ENCODE results near the gene RASL10A. TPM values are rescaled to one million over a fixed set of nuclear protein-coding genes. Genes with fewer than 3 reads are reported as not detected.

RASL10A gene
- total RNA-seq, 1 donor from 2014 or later = 0.33 TPM

DNA sequence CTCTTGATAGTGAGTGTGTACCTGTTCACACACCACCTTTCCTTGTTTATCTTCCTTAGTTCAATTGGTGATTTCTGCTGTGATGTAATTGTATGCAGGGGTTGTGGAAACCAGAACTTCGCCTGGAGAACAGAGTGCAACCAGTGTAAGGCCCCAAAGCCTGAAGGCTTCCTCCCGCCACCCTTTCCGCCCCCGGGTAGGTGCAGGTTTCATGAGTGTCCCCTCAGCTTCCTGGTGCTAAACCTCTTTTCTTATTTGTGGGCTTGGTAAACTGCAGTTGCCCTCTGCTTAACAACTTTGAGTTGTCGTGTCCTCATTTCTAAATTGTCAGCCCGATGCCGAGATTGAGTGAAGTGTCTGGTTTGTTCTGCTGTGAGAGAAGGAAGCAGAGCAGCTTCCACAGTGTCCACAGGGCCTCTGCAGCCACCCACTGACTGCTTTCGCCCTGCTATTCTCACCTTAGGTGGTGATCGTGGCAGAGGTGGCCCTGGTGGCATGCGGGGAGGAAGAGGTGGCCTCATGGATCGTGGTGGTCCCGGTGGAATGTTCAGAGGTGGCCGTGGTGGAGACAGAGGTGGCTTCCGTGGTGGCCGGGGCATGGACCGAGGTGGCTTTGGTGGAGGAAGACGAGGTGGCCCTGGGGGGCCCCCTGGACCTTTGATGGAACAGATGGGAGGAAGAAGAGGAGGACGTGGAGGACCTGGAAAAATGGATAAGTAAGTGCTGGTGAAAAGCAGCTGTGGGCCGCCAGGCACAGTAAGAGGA is 16.2 kb downstream of the RASL10A start:
- peaks cover 4% of the 10 kb centered on the region for H3K36me3 ChIP-seq (ENCODE audit: control insufficient read depth, insufficient read depth, low read length)
- no peak for DNase-seq (ENCODE audit: low read depth)

DNA sequence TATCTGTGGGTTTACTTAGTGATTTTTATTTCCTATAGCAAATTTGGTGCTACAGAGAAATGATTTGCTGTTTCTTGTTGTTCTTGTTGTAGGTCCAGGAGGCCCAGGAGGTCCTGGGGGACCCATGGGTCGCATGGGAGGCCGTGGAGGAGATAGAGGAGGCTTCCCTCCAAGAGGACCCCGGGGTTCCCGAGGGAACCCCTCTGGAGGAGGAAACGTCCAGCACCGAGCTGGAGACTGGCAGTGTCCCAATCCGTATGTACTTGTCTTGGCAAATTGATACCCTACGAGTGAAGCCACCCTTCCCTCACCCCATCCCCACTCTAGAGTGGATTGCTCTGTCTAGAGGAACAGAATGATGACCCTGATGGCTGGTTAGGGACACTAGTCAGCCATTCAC is 16.9 kb downstream of the RASL10A start:
- no peak for DNase-seq (ENCODE audit: low read depth)
- peaks cover 4% of the 10 kb centered on the region for H3K36me3 ChIP-seq (ENCODE audit: control insufficient read depth, insufficient read depth, low read length)
- TF ChIP-seq, protein P1, sequence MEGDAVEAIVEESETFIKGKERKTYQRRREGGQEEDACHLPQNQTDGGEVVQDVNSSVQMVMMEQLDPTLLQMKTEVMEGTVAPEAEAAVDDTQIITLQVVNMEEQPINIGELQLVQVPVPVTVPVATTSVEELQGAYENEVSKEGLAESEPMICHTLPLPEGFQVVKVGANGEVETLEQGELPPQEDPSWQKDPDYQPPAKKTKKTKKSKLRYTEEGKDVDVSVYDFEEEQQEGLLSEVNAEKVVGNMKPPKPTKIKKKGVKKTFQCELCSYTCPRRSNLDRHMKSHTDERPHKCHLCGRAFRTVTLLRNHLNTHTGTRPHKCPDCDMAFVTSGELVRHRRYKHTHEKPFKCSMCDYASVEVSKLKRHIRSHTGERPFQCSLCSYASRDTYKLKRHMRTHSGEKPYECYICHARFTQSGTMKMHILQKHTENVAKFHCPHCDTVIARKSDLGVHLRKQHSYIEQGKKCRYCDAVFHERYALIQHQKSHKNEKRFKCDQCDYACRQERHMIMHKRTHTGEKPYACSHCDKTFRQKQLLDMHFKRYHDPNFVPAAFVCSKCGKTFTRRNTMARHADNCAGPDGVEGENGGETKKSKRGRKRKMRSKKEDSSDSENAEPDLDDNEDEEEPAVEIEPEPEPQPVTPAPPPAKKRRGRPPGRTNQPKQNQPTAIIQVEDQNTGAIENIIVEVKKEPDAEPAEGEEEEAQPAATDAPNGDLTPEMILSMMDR (IDR thresholded peaks at IDR 0.05; ENCODE audit: insufficient read depth, low read length, poor library complexity, severe bottlenecking) = no peak
- no peak overlapping the region for H3K4me3 ChIP-seq (ENCODE audit: low read depth, low read length)
- no peaks in the 10 kb centered on the region for H3K27me3 ChIP-seq (ENCODE audit: control insufficient read depth, insufficient read depth, low read length)

More for the DNA sequence above, 16.2 kb downstream of the RASL10A start:
- Histone ChIP-seq H3K27me3 (ENCODE audit: control insufficient read depth, insufficient read depth, low read length) (no peaks in the 10 kb centered on the region), H3K4me3 (ENCODE audit: low read depth, low read length) (no peak overlapping the region)
- TF ChIP-seq, protein P1 (IDR thresholded peaks at IDR 0.05; ENCODE audit: insufficient read depth, low read length, poor library complexity, severe bottlenecking) = no peak

DNA sequence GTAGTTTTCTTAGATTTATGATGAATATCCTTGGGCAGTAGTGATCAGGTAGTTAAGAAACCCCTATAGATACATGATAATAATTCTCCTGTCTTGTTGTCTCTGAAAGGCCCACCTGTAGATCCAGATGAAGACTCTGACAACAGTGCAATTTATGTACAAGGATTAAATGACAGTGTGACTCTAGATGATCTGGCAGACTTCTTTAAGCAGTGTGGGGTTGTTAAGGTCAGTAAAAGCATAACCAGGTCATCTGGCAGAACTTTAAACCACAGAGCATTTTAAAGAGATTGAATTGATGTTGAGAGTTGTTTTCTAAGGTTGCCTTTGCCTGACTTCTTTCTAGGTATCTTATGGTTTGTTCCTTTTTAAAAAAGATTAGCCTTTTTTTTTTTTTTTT is 23.1 kb downstream of the RASL10A start:
- peaks cover 2% of the 10 kb centered on the region for H3K36me3 ChIP-seq (ENCODE audit: control insufficient read depth, insufficient read depth, low read length)
- no peaks in the 10 kb centered on the region for H3K27me3 ChIP-seq (ENCODE audit: control insufficient read depth, insufficient read depth, low read length)
- TF ChIP-seq, protein P1 (IDR thresholded peaks at IDR 0.05; ENCODE audit: insufficient read depth, low read length, poor library complexity, severe bottlenecking) = no peak
- DNase-seq (ENCODE audit: low read depth) = no peak
- H3K4me3 ChIP-seq (ENCODE audit: low read depth, low read length) = no peak overlapping the region

DNA sequence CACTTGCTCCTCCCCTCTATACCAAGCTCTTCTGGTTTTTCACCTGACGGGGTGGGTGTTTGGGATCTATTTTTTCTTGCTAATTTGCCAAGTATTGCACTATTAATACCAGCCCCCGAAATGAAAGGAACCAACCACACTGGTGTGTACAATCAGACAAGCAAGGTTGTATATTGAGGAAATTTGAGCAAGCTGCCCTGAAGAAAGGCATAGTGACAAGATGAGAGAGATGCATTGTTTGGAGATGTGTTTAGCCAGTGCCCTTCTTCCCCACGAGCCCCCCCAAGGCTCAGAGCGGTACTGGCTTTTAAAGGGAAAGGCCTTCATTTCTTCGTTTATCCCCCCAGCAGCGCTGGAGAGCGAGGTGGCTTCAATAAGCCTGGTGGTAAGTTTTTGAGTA is 24.3 kb downstream of the RASL10A start:
- TF ChIP-seq, protein P1 (IDR thresholded peaks at IDR 0.05; ENCODE audit: insufficient read depth, low read length, poor library complexity, severe bottlenecking) = no peak
- H3K36me3 ChIP-seq (ENCODE audit: control insufficient read depth, insufficient read depth, low read length) = no peaks in the 10 kb centered on the region
- H3K27me3 ChIP-seq (ENCODE audit: control insufficient read depth, insufficient read depth, low read length) = no peaks in the 10 kb centered on the region
- H3K4me3 ChIP-seq (ENCODE audit: low read depth, low read length) = no peak overlapping the region
- DNase-seq (ENCODE audit: low read depth) = no peak

DNA sequence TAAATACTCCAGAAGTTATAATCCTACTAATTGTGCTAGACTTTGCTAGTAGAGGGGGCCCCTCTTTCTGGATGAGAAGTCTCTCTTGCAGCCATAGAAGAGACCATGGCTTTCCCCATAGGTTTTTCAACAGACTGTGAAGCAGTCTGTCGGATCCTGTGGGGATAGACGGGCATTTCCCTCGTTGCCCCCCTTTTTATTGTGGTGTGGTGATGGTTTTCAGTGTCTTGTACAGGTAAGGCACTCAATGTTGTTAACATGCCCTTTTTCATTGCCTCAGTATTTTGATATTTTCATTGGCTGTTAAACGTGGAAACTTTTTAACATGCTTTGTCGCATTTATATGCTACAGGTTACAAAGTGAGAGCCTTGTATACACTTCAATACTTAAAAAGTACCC is 25.4 kb downstream of the RASL10A start:
- Histone ChIP-seq H3K4me3 (ENCODE audit: low read depth, low read length) (no peak overlapping the region), H3K36me3 (ENCODE audit: control insufficient read depth, insufficient read depth, low read length) (no peaks in the 10 kb centered on the region), H3K27me3 (ENCODE audit: control insufficient read depth, insufficient read depth, low read length) (no peaks in the 10 kb centered on the region)
- DNase-seq (ENCODE audit: low read depth) = no peak
- TF ChIP-seq, protein P1 (IDR thresholded peaks at IDR 0.05; ENCODE audit: insufficient read depth, low read length, poor library complexity, severe bottlenecking) = no peak

DNA sequence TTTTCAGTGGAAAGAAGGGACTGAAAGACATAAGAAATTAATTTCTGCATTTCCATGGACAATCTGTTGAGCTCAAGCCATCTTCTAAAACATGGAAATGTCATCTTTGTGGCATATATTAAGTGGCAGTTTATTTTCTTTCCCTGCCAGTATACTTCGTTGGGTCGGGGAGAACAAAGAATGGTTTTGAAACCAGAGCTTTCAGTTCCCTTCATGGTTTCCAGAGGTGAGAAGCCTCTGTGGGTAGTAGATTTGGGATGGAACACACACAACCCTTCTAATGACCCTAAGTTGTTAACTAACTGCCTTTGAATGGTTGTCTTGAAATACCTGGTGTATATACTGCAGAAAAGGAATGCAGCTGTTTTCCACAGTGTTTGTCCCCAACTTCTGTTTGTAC is 26.7 kb downstream of the RASL10A start:
- TF ChIP-seq, protein P1 (IDR thresholded peaks at IDR 0.05; ENCODE audit: insufficient read depth, low read length, poor library complexity, severe bottlenecking) = no peak
- no peak for DNase-seq (ENCODE audit: low read depth)
- Histone ChIP-seq H3K36me3 (ENCODE audit: control insufficient read depth, insufficient read depth, low read length) (no peaks in the 10 kb centered on the region), H3K4me3 (ENCODE audit: low read depth, low read length) (no peak overlapping the region), H3K27me3 (ENCODE audit: control insufficient read depth, insufficient read depth, low read length) (no peaks in the 10 kb centered on the region)
